HG03457 (cell line): ENCODE data around the gene SLC30A3.

ENCODE experiments used
- ATAC-seq: cut with Tn5 transposase; IDR thresholded peaks from one replicate; pipeline ENCODE4 v1.9.1; 2021; ENCODE audit warnings: moderate number of reproducible peaks; ENCODE audit not compliant: unreplicated experiment

SLC30A3 gene

DNA sequence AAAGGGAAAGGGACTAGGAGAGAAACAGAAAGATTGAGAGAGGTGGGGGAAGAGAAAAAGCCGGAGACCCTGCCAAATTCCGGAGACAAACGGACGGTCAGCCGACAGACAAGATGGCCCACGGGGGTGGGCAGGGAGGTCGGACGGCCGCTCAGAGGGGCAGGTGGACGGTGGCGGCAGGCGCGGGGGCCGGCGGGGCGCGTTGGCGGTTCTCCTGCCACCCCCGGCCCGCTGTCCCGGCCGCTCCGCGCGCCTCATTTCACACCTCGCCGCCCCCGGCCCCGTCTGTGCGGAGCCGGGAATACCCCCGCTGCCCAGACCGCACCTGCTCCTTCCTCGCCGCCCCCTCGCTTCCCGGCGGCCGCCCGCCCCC, 935 bp downstream of the SLC30A3 start:
- ATAC-seq = no peak

- ATAC-seq = no peak
Observed at GRCh38 chr2:27261241-27261925, 1.5 kb downstream of the SLC30A3 start.

DNA sequence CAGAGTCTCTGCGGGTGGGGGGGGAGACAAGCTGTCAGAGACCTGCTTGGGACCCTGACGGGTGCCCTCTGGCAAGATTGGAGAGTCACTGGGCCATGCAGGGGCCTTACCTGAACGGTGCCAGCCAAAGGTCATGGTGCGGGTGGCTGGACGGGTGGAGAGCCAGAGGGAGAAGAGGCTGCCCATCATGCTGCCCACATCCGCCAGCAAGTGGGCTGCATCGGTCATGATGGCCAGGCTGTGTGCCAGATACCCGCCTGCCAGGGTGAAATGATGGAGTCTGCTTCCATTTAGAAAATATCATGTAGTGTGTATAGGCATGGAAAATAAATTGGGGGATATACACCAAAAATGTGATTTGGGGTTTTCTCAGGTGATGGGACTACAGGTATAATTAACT, 4.8 kb downstream of the SLC30A3 start:
- no peak for ATAC-seq

DNA sequence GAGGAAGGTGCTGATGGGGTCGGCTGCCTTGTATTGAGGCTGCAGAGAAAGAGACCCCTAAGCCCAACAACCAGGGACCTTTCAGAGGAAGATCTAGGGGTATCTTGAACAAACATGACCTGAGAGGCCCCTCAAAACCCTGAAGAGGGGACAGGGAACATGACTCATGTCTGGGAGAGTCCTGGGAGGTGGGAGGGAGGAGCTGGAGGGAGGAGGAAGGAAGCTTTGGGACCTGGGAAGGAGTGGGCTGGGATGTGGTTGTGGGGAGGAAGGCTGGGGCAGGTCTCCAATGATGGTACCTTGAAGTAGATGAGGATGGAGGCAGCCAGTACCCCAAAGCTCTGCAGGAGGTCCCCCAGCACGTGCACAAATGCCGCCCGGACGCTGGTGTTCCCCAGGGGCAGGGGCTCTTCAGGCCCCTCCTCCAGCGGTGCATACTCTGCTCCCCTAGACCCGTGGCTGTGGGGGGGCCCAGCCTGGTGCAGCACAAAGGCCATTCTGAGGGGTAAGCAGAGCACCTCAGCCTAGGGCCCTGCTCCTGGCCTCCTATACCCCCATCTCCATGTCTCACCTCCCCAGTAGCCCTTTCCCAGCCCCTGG, 5.9 kb downstream of the SLC30A3 start:
- no peak for ATAC-seq

- ATAC-seq = no peak
Observed at GRCh38 chr2:27255660-27256059, 7.2 kb downstream of the SLC30A3 start.

GRCh38 chr2:27255187-27255586, 7.7 kb downstream of the SLC30A3 start:
- ATAC-seq = no peak

GRCh38 chr2:27251766-27252165, 11.1 kb downstream of the SLC30A3 start:
- no peak for ATAC-seq

- no peak for ATAC-seq
Observed at GRCh38 chr2:27250652-27251379, 12.0 kb downstream of the SLC30A3 start.

DNA sequence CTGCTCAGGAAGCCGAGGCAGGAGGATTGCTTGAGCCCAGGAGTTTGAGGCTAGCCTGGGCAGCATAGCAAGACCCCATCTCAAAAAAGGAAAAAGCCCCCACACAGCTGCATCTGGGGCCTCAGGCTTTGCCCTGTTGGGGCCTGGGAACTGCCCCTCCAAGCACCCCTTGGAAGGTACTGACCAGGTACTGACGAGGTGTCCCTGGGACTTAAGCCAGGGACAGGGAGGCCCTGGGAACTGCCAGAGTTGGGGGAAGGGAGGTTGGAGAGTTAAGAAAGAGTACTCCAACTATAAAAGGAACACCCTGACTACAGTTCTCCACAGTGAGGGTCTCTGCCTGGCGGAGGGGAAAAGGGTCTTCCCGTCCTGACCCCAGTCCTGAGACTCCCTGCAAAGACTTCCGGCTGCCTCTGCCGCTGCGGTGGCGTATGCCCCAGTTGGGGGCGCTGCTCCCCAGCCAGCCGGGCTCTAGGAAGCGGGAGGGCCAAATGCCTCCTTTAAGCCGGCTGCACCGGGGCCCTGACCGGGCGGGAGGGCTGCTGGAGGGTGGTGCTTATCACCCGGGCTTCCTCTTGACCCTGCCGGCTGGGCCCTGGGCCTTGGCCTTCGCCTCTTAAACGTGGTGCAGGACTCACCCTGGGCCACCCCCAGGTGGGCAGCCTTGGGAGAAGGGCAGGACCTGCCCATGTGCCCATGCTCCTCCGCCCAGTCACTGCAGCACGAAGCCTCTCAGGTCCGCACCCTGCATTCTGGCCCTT, 12.8 kb downstream of the SLC30A3 start:
- no peak for ATAC-seq

- no peak for ATAC-seq
Observed at GRCh38 chr2:27249159-27249890, 13.5 kb downstream of the SLC30A3 start.

DNA sequence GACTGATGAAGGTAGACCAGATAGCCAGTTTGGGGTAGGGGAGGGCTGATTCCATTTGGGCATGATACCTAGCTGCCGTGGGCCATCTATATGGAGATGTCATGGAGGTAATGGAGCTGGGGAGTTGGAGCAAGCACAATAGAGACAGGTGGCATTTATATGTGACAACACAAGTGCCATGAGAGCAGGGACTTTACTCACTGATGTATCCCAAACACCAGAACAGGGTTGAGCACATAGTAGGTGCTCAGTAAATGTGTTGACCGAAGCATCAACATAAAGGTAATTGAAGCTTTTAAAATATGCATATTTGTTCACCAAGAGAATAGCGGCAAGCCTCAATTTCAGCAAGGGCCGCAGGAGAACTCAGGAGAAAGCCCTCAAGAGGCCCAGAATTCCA, 15.0 kb downstream of the SLC30A3 start:
- ATAC-seq = no peak

- ATAC-seq = no peak
Observed at GRCh38 chr2:27245626-27246025, 17.2 kb downstream of the SLC30A3 start.

DNA sequence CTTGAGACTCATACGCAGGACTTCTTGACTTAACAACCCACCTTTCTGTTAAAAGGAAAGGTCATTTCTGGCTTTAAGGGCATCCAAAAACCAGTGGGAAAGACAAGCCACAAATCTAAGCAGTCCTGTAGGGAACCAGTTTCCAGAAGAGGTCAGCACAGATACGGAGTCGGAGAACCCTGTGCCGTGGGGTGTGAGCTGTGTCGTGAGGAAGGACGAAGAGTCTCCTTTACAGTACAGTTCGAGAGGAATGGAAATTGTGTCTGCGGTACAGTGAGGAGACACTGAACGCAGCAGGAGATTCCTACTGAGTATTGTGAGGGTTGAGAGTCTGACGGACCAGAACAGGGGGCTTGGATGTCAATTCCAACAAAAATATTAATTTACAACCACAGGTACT, 17.7 kb downstream of the SLC30A3 start:
- no peak for ATAC-seq

DNA sequence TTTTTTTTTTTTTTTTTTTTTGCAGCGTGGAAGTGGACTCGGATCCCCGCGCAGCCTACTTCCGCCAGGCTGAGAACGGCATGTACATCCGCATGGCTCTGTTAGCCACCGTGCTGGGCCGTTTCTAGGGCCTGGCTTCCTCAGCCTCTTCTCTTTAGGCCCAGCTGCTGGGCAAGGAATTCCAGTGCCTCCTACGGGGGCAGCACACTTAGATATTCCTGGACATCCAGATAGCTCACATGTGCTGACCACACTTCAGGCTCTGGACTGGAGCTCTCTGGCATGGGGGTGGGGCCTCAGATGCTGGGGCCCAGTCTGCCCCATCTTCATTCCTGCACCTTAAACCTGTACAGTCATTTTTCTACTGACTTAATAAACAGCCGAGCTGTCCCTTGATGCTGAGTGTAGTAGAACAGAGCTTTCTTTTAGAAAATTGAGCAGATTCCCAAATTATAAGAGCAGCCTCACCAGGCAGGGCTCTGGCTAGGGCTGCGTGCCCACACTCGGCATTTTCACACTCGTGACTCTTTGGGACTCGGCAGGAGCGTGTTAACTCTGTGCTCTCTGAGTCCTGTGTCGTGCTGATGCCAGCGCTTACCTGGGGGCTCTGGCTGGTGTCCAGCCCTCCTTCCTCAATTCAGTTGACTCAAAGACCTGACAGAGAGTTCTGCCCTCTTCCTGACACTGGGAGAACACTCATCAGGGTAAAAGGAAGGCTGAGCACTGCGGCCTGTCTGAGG, 19.3 kb downstream of the SLC30A3 start:
- ATAC-seq = no peak

DNA sequence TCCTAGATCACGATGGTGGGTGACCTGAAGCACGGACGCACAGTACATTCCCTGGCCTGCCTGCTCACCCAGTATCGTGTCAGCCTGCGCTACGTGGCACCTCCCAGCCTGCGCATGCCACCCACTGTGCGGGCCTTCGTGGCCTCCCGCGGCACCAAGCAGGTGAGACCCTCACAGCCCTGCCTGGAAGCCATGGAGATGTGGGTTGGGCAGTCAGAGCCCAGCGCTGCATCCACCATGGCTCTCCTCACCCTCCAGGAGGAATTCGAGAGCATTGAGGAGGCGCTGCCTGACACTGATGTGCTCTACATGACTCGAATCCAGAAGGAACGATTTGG, 20.3 kb downstream of the SLC30A3 start:
- no peak for ATAC-seq

- no peak for ATAC-seq
Observed at GRCh38 chr2:27241761-27242613, 20.9 kb downstream of the SLC30A3 start.

DNA sequence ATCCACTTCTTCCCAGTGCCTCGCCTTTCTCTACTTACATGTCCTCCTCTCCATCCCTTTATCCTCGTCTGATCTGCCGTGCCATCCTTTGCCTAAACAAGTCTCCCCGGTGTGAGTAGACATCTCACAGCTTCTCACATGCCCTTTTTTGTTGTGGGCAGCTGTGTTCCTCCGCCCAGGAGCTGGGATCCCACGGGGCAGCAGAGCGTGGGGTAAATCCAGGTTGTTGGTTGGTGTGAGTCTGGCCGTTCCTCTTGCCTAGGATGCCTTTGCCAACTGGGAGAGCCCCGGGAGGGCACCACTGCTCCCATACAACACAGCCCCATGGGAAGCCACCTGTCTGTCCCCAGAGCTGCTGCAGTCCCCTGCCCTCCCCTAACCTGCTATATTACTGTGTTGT, 22.4 kb downstream of the SLC30A3 start:
- ATAC-seq = no peak

GRCh38 chr2:27238976-27239375, 23.9 kb downstream of the SLC30A3 start:
- no peak for ATAC-seq

DNA sequence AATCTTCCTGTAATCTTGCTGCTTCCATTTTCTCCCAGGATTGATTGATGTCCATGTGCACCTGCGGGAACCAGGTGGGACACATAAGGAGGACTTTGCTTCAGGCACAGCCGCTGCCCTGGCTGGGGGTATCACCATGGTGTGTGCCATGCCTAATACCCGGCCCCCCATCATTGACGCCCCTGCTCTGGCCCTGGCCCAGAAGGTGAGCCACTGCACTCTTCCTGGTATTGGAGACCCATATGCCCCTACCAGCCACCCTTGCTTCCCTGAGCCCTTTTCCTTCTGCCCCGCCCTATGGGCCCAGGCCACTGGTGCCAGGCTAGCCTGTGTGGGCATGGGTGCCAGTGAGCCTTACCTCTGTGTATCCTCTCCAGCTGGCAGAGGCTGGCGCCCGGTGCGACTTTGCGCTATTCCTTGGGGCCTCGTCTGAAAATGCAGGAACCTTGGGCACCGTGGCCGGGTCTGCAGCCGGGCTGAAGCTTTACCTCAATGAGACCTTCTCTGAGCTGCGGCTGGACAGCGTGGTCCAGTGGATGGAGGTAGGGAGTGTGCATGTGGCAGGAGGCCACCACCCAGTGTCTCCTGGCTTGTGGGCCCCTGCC, 25.4 kb downstream of the SLC30A3 start:
- no peak for ATAC-seq
